ENCODE data around the gene RIOK3.

RIOK3 gene

DNA sequence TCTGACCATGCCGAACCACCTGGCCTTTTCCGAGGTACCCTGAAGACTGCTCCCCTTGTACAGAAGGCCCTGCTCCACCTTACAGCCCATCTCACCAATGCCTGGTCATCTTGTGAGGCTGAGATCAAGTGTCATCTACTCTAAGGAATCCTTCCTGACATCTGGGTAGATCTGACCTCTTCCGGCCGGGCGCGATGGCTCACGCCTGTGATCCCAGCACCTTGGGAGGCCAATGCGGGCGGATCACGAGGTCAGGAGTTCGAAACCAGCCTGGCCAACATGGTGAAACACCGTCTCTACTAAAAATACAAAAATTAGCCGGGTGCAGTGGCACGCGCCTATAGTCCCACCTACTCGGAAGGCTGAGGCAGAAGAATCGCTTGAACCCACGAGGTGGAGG is 2.1 kb upstream of the RIOK3 start:
- CTCF ChIA-PET: no interaction called here
- no peak for DNase-seq
- H3K27me3 ChIP-seq (replicated peaks in 2 of 5; ENCODE audit: control insufficient read depth in 4 of 5, insufficient read depth in 5 of 5, low read length in 4 of 5): no peaks in the 10 kb centered on the region
- H3K27ac ChIP-seq (ENCODE audit: insufficient read depth in 1 of 2, low read depth in 1 of 2, low read length in 2 of 2, poor library complexity in 1 of 2, severe bottlenecking in 2 of 2): no peak overlapping the region
- no peaks in the 10 kb centered on the region for H3K9me3 ChIP-seq (ENCODE audit: control extremely low read depth in 1 of 5, control insufficient read depth in 4 of 5, insufficient read depth in 2 of 5, low read depth in 1 of 5, low read length in 4 of 5)
- POLR2A ChIA-PET: no interaction called here
- peaks cover 0 to 2% (median 0%) of the 10 kb centered on the region in 4 experiments for H3K36me3 ChIP-seq (ENCODE audit: control insufficient read depth in 4 of 4, insufficient read depth in 4 of 4, low read length in 3 of 4)
- H3K4me3 ChIP-seq (ENCODE audit: control insufficient read depth in 1 of 7, extremely low read depth in 1 of 7, insufficient read depth in 4 of 7, low read depth in 2 of 7, low read length in 6 of 7): no peak overlapping the region
- WGBS (ENCODE audit: insufficient coverage): 99% methylated on average over 18 of the region's 18 CpGs
- H3K4me1 ChIP-seq (ENCODE audit: control extremely low read depth in 1 of 4, control insufficient read depth in 4 of 4, insufficient read depth in 4 of 4, low read length in 3 of 4): peaks cover 7 to 20% (median 15%) of the 10 kb centered on the region in 4 experiments

DNA sequence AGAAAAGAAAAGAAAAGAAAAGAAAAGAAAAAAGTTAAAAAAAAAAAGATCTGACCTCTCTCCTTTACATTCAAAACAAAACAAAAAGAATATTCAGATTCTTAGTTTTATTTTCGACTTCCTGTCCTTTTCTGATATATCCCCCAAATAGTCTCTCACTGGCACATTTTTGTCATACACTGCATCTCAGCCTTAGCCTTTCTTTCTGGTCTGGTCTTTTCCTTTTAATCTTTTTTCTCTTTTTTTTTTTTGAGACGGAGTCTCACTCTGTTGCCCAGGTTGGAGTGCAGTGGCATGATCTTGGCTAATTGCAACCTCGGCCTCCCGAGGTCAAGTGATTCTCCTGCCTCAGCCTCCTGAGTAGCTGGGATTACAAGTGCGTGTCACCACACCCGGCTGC is 1.6 kb upstream of the RIOK3 start:
- WGBS (ENCODE audit: insufficient coverage): 100% methylated on average over 3 of the region's 6 CpGs
- Histone ChIP-seq H3K4me1 (ENCODE audit: control extremely low read depth in 1 of 4, control insufficient read depth in 4 of 4, insufficient read depth in 4 of 4, low read length in 3 of 4) (peaks cover 7 to 20% (median 15%) of the 10 kb centered on the region in 4 experiments), H3K27me3 (replicated peaks in 2 of 5; ENCODE audit: control insufficient read depth in 4 of 5, insufficient read depth in 5 of 5, low read length in 4 of 5) (no peaks in the 10 kb centered on the region), H3K4me3 (ENCODE audit: control insufficient read depth in 1 of 7, extremely low read depth in 1 of 7, insufficient read depth in 4 of 7, low read depth in 2 of 7, low read length in 6 of 7) (no peak overlapping the region), H3K9me3 (ENCODE audit: control extremely low read depth in 1 of 5, control insufficient read depth in 4 of 5, insufficient read depth in 2 of 5, low read depth in 1 of 5, low read length in 4 of 5) (no peaks in the 10 kb centered on the region), H3K36me3 (ENCODE audit: control insufficient read depth in 4 of 4, insufficient read depth in 4 of 4, low read length in 3 of 4) (peaks cover 0 to 2% (median 0%) of the 10 kb centered on the region in 4 experiments), H3K27ac (ENCODE audit: insufficient read depth in 1 of 2, low read depth in 1 of 2, low read length in 2 of 2, poor library complexity in 1 of 2, severe bottlenecking in 2 of 2) (no peak overlapping the region)
- ChIA-PET POLR2A (no interaction called here), CTCF (no interaction called here)
- DNase-seq: no peak

DNA sequence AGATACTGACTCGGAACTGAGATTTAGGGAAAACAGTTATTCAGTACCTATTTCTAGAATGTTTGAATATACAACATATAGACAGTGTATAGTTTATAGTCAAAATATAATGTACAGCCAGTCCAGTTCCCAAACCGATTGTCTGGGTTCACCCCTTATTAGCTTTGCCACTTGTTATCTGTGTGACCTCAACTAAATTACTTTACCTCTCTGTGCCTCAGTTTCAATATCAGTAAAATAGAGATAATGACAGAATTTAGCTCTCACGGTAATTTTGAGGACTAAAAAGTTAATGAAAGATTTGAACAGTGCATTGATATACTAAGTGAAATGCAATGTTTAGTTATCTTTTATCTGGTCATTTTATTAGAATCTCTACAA is 750 bp upstream of the RIOK3 start:
- Histone ChIP-seq H3K27me3 (replicated peaks in 2 of 5; ENCODE audit: control insufficient read depth in 4 of 5, insufficient read depth in 5 of 5, low read length in 4 of 5) (no peaks in the 10 kb centered on the region), H3K4me3 (ENCODE audit: control insufficient read depth in 1 of 7, extremely low read depth in 1 of 7, insufficient read depth in 4 of 7, low read depth in 2 of 7, low read length in 6 of 7) (peak overlapping the region in 6 of 7 experiments; percentile 94 to 100 (median 98)), H3K4me1 (ENCODE audit: control extremely low read depth in 1 of 4, control insufficient read depth in 4 of 4, insufficient read depth in 4 of 4, low read length in 3 of 4) (peaks cover 7 to 20% (median 19%) of the 10 kb centered on the region in 4 experiments), H3K36me3 (ENCODE audit: control insufficient read depth in 4 of 4, insufficient read depth in 4 of 4, low read length in 3 of 4) (peaks cover 0 to 2% (median 0%) of the 10 kb centered on the region in 4 experiments), H3K9me3 (ENCODE audit: control extremely low read depth in 1 of 5, control insufficient read depth in 4 of 5, insufficient read depth in 2 of 5, low read depth in 1 of 5, low read length in 4 of 5) (no peaks in the 10 kb centered on the region), H3K27ac (ENCODE audit: insufficient read depth in 1 of 2, low read depth in 1 of 2, low read length in 2 of 2, poor library complexity in 1 of 2, severe bottlenecking in 2 of 2) (peak overlapping the region; percentile 83 to 92)
- POLR2A ChIA-PET: interaction anchor here (1.2 kb wide), 1 partner anchor 10 kb away, joined by 4 read pairs; no protein-coding TSS in a partner anchor
- WGBS (ENCODE audit: insufficient coverage): no CpG with 5 or more reads among the region's 3 CpGs
- CTCF ChIA-PET: interaction anchor here (1.8 to 2.1 kb wide), 2 partner anchors 18 to 22 kb away, joined by 6 to 7 read pairs; no protein-coding TSS in a partner anchor
- no peak for DNase-seq

DNA sequence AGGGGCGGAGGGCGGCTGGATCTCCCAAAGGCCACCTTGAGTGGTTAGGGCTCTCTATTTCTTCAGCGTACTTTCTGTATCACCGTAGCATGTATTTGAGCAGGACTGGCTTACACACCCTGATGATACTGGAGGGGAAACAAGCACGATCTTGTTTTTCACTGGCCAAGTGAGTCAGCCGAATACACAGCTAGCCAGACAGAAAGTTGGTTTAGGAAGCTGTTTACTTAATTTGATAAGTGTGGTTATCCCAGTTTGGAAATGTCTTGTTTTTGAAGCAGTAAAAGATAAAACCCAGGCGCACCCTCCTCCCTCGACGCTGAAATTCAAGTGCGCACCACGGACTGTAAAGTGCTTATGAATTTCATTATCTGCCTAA is 582 bp downstream of the RIOK3 start:
- Histone ChIP-seq H3K4me1 (ENCODE audit: control extremely low read depth in 1 of 4, control insufficient read depth in 4 of 4, insufficient read depth in 4 of 4, low read length in 3 of 4) (peaks cover 14 to 26% (median 19%) of the 10 kb centered on the region in 4 experiments), H3K9me3 (ENCODE audit: control extremely low read depth in 1 of 5, control insufficient read depth in 4 of 5, insufficient read depth in 2 of 5, low read depth in 1 of 5, low read length in 4 of 5) (no peaks in the 10 kb centered on the region)
- peak; percentile 5 to 65 (median 52) for DNase-seq

DNA sequence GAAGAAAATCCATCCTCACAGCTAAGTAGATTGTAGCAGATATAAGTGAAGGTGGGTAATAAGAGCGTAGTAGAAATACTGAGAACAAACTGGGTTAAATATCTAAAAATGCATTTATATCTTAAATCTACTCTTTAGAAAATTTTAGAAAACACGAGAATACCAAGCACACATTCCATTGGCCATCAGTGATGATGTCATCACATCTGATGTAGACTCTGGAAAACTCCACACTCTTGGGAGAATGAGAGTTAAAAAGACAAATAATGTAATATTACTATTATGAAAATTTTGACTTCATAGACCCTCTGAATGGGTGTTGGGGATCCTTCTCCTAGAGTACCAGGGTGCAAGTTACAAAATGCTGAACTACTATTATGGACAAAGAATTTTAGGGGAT is 3.7 kb downstream of the RIOK3 start:
- Histone ChIP-seq H3K4me3 (ENCODE audit: control insufficient read depth in 1 of 7, extremely low read depth in 1 of 7, insufficient read depth in 4 of 7, low read depth in 2 of 7, low read length in 6 of 7) (no peak overlapping the region), H3K27me3 (replicated peaks in 2 of 5; ENCODE audit: control insufficient read depth in 4 of 5, insufficient read depth in 5 of 5, low read length in 4 of 5) (no peaks in the 10 kb centered on the region), H3K4me1 (ENCODE audit: control extremely low read depth in 1 of 4, control insufficient read depth in 4 of 4, insufficient read depth in 4 of 4, low read length in 3 of 4) (peaks cover 16 to 34% (median 19%) of the 10 kb centered on the region in 4 experiments), H3K9me3 (ENCODE audit: control extremely low read depth in 1 of 5, control insufficient read depth in 4 of 5, insufficient read depth in 2 of 5, low read depth in 1 of 5, low read length in 4 of 5) (no peaks in the 10 kb centered on the region), H3K36me3 (ENCODE audit: control insufficient read depth in 4 of 4, insufficient read depth in 4 of 4, low read length in 3 of 4) (peaks cover 0 to 20% (median 1%) of the 10 kb centered on the region in 4 experiments), H3K27ac (ENCODE audit: insufficient read depth in 1 of 2, low read depth in 1 of 2, low read length in 2 of 2, poor library complexity in 1 of 2, severe bottlenecking in 2 of 2) (no peak overlapping the region)
- ChIA-PET CTCF (interaction anchor here (0.5 to 1.4 kb wide), 3 partner anchors 15 to 67 kb away, joined by 3 to 5 read pairs (median 4); no protein-coding TSS in a partner anchor), POLR2A (interaction anchor here (0.7 kb wide), 1 partner anchor 12 kb away, joined by 7 read pairs; no protein-coding TSS in a partner anchor)
- no CpG with 5 or more reads among the region's 2 CpGs for WGBS (ENCODE audit: insufficient coverage)
- DNase-seq: no peak

More for the DNA sequence above, 582 bp downstream of the RIOK3 start:
- H3K4me3 ChIP-seq (ENCODE audit: control insufficient read depth in 1 of 7, extremely low read depth in 1 of 7, insufficient read depth in 4 of 7, low read depth in 2 of 7, low read length in 6 of 7): peak overlapping the region; percentile 94 to 100 (median 99)
- peaks cover 0 to 6% (median 0%) of the 10 kb centered on the region in 4 experiments for H3K36me3 ChIP-seq (ENCODE audit: control insufficient read depth in 4 of 4, insufficient read depth in 4 of 4, low read length in 3 of 4)
- ChIA-PET CTCF (interaction anchor here (0.8 to 2.1 kb wide), 8 partner anchors 15 to 62 kb away, joined by 3 to 7 read pairs (median 3); no protein-coding TSS in a partner anchor), POLR2A (interaction anchor here (0.5 to 1.1 kb wide), 2 partner anchors 34 to 45 kb away, joined by 3 to 4 read pairs; no protein-coding TSS in a partner anchor)
- WGBS (ENCODE audit: insufficient coverage): 4% methylated on average over 11 of the region's 11 CpGs
- H3K27me3 ChIP-seq (replicated peaks in 2 of 5; ENCODE audit: control insufficient read depth in 4 of 5, insufficient read depth in 5 of 5, low read length in 4 of 5): no peaks in the 10 kb centered on the region
- peak overlapping the region; percentile 83 to 92 for H3K27ac ChIP-seq (ENCODE audit: insufficient read depth in 1 of 2, low read depth in 1 of 2, low read length in 2 of 2, poor library complexity in 1 of 2, severe bottlenecking in 2 of 2)

DNA sequence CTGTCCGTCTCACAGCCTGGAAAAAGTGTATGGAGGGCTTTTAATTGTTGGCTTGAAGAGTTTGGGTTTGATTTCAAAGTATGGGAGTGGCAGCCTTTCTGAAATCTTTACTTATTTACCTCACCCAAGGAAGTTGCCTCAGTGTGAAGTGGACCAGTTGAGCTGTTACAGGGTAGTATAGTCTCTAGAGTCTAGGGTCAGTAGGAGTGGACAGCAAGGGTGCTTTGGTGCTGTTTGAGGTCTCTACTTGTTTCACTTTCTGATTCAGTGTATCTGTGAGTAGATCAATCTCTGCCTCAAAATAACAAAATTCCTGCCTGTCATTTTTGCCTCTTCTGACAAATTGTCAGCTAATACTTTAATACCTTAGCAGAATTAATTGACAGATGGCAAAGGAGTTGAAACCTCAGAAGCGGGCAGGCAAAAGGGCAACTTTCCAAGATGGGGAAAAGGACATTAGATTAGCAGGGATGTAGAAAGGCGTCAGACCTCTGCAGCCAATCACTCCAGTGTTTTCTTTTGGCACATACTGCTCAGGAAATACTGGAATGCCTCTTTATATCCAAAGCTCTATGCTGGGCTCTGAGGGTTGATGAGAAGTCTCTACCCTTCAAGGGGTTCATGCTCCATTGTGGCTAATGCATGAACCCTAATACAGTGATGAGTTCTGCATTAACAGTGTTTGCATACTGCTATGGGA is 5.9 kb downstream of the RIOK3 start:
- Histone ChIP-seq H3K4me1 (ENCODE audit: control extremely low read depth in 1 of 4, control insufficient read depth in 4 of 4, insufficient read depth in 4 of 4, low read length in 3 of 4) (peaks cover 10 to 28% (median 13%) of the 10 kb centered on the region in 4 experiments), H3K27ac (ENCODE audit: insufficient read depth in 1 of 2, low read depth in 1 of 2, low read length in 2 of 2, poor library complexity in 1 of 2, severe bottlenecking in 2 of 2) (no peak overlapping the region), H3K4me3 (ENCODE audit: control insufficient read depth in 1 of 7, extremely low read depth in 1 of 7, insufficient read depth in 4 of 7, low read depth in 2 of 7, low read length in 6 of 7) (no peak overlapping the region), H3K36me3 (ENCODE audit: control insufficient read depth in 4 of 4, insufficient read depth in 4 of 4, low read length in 3 of 4) (peaks cover 10 to 30% (median 16%) of the 10 kb centered on the region in 4 experiments), H3K27me3 (replicated peaks in 2 of 5; ENCODE audit: control insufficient read depth in 4 of 5, insufficient read depth in 5 of 5, low read length in 4 of 5) (no peaks in the 10 kb centered on the region), H3K9me3 (ENCODE audit: control extremely low read depth in 1 of 5, control insufficient read depth in 4 of 5, insufficient read depth in 2 of 5, low read depth in 1 of 5, low read length in 4 of 5) (no peaks in the 10 kb centered on the region)
- ChIA-PET POLR2A (no interaction called here), CTCF (interaction anchor here (0.7 to 1.7 kb wide), 4 partner anchors 13 to 40 kb away, joined by 4 to 7 read pairs (median 5); no protein-coding TSS in a partner anchor)
- 100% methylated on average over 3 of the region's 3 CpGs for WGBS (ENCODE audit: insufficient coverage)
- no peak for DNase-seq

DNA sequence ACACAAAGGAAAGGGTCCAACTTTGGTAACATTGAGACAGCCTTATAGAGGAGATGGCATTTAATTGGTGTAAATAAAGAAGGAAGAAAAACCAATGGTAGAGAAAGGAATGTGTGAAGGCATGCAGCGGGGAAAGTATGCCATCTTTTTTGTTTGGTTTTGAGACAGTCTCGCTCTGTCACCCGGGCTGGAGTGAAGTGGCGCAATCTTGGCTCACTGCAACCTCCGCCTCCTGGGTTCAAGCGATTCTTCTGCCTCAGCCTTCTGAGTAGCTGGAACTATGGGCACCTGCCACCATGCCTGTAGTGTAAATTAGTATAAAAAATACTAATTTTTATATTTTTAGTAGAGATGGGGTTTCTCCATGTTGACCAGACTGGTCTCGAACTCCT is 6.4 kb downstream of the RIOK3 start:
- ChIA-PET CTCF (interaction anchor here (1.4 to 1.7 kb wide), 3 partner anchors 13 to 39 kb away, joined by 4 to 7 read pairs (median 6); no protein-coding TSS in a partner anchor), POLR2A (no interaction called here)
- H3K9me3 ChIP-seq (ENCODE audit: control extremely low read depth in 1 of 5, control insufficient read depth in 4 of 5, insufficient read depth in 2 of 5, low read depth in 1 of 5, low read length in 4 of 5): no peaks in the 10 kb centered on the region
- no peak for DNase-seq
- H3K27ac ChIP-seq (ENCODE audit: insufficient read depth in 1 of 2, low read depth in 1 of 2, low read length in 2 of 2, poor library complexity in 1 of 2, severe bottlenecking in 2 of 2): no peak overlapping the region
- peaks cover 4 to 23% (median 8%) of the 10 kb centered on the region in 4 experiments for H3K4me1 ChIP-seq (ENCODE audit: control extremely low read depth in 1 of 4, control insufficient read depth in 4 of 4, insufficient read depth in 4 of 4, low read length in 3 of 4)
- WGBS (ENCODE audit: insufficient coverage): 100% methylated on average over 7 of the region's 7 CpGs
- H3K4me3 ChIP-seq (ENCODE audit: control insufficient read depth in 1 of 7, extremely low read depth in 1 of 7, insufficient read depth in 4 of 7, low read depth in 2 of 7, low read length in 6 of 7): no peak overlapping the region
- no peaks in the 10 kb centered on the region for H3K27me3 ChIP-seq (replicated peaks in 2 of 5; ENCODE audit: control insufficient read depth in 4 of 5, insufficient read depth in 5 of 5, low read length in 4 of 5)
- H3K36me3 ChIP-seq (ENCODE audit: control insufficient read depth in 4 of 4, insufficient read depth in 4 of 4, low read length in 3 of 4): peaks cover 11 to 35% (median 21%) of the 10 kb centered on the region in 4 experiments
